Neural progenitor cell (in vitro differentiated cells): ENCODE measurements around the gene FAAP100. TPM values are rescaled to one million over a fixed set of nuclear protein-coding genes. Genes with fewer than 3 reads are reported as not detected.

Experiments used
- DNase-seq: peaks from one replicate; pipeline ENCODE4 v3.0.0-alpha.2; 2016; ENCODE audit warnings: low spot score
- H2AFZ ChIP-seq: fragments of 200-600 bp; sonication (generic); replicated peaks from 2 replicates; pipeline ENCODE4 v1.6.1; 2016; ENCODE audit warnings: antibody characterized with exemption
- H3F3A ChIP-seq: fragments of 200-600 bp; sonication (generic); 2 replicates; pipeline ENCODE4 v1.6.1; 2016; ENCODE audit warnings: antibody characterized with exemption, low read depth
- H3K27ac ChIP-seq: fragments of 200-600 bp; sonication (generic); 2 replicates; pipeline ENCODE4 v1.5.1; 2016; ENCODE audit warnings: mild to moderate bottlenecking
- H3K27me3 ChIP-seq: fragments of 200-600 bp; sonication (generic); 2 replicates; pipeline ENCODE4 v1.6.1; 2016; ENCODE audit warnings: mild to moderate bottlenecking, moderate library complexity
- H3K36me3 ChIP-seq: fragments of 200-600 bp; sonication (generic); 2 replicates; pipeline ENCODE4 v1.5.1; 2016
- H3K4me1 ChIP-seq: fragments of 200-600 bp; sonication (generic); 2 replicates; pipeline ENCODE4 v1.6.1; 2016; ENCODE audit warnings: mixed run types
- H3K4me2 ChIP-seq: fragments of 200-600 bp; sonication (generic); 2 replicates; pipeline ENCODE4 v1.6.1; 2016
- H3K4me3 ChIP-seq: fragments of 200-600 bp; sonication (generic); 2 replicates; pipeline ENCODE4 v1.5.1; 2016
- H3K79me2 ChIP-seq: fragments of 200-600 bp; sonication (generic); 2 replicates; pipeline ENCODE4 v1.6.1; 2016; ENCODE audit warnings: low read depth
- H3K9ac ChIP-seq: fragments of 200-600 bp; sonication (generic); 2 replicates; pipeline ENCODE4 v1.6.1; 2016
- H3K9me3 ChIP-seq: fragments of 200-600 bp; sonication (generic); 2 replicates; pipeline ENCODE4 v1.5.1; 2016; ENCODE audit warnings: low read depth
- H4K20me1 ChIP-seq: fragments of 200-600 bp; sonication (generic); 2 replicates; pipeline ENCODE4 v1.6.1; 2016; ENCODE audit warnings: low read depth
- H3K27ac Mint-ChIP-seq: 3 replicates; pipeline ENCODE4 v1.8.0; 2021; ENCODE audit warnings: mixed read lengths
- H3K27me3 Mint-ChIP-seq: 2 replicates; pipeline ENCODE4 v1.8.0; 2022; ENCODE audit warnings: low read depth, mild to moderate bottlenecking, inconsistent platforms, moderate library complexity, mixed read lengths; ENCODE audit not compliant: insufficient read depth
- H3K36me3 Mint-ChIP-seq: 3 replicates; pipeline ENCODE4 v1.8.0; 2021; ENCODE audit warnings: mixed read lengths
- H3K4me1 Mint-ChIP-seq: 3 replicates; pipeline ENCODE4 v1.8.0; 2021; ENCODE audit warnings: mixed read lengths
- H3K4me3 Mint-ChIP-seq: 3 replicates; pipeline ENCODE4 v1.8.0; 2021; ENCODE audit warnings: mild to moderate bottlenecking, moderate library complexity, mixed read lengths
- H3K9me3 Mint-ChIP-seq: 3 replicates; pipeline ENCODE4 v1.8.0; 2020; ENCODE audit warnings: mixed read lengths
- CTCF ChIP-seq: fragments of 200-600 bp; sonication (generic); IDR thresholded peaks from 2 replicates; pipeline ENCODE4 v1.5.1; 2017; ENCODE audit warnings: antibody characterized with exemption, mild to moderate bottlenecking
- EZH2 ChIP-seq: fragments of 200-600 bp; sonication (generic); IDR thresholded peaks from 2 replicates; pipeline ENCODE4 v1.6.1; 2017; ENCODE audit warnings: antibody characterized with exemption, mild to moderate bottlenecking, moderate library complexity
- EZH2phosphoT487 ChIP-seq: fragments of 200-600 bp; sonication (generic); IDR thresholded peaks from 2 replicates; pipeline ENCODE4 v1.6.1; 2017; ENCODE audit warnings: antibody characterized with exemption
- total RNA-seq: library from RNA; depleted of rRNA; stranded (reverse); fragments of >200 nt; gene quantifications from 2 replicates; pipeline ENCODE4 v1.2.3, GENCODE V29; 2015; ENCODE audit warnings: low replicate concordance

The FAAP100 gene
- total RNA-seq, 1 donor from 2014 or later: 9.7 TPM

GRCh38 chr17:81544281-81544974, 7.7 kb downstream of the FAAP100 start:
- H3K36me3 ChIP-seq: no peaks in the 10 kb centered on the region
- no peak for DNase-seq
- Mint-ChIP-seq H3K4me1 (peaks cover 3% of the 10 kb centered on the region), H3K36me3 (peaks cover 12% of the 10 kb centered on the region), H3K27me3 (no peaks in the 10 kb centered on the region), H3K27ac (no peak overlapping the region), H3K9me3 (no peaks in the 10 kb centered on the region), H3K4me3 (no peak overlapping the region)
- no peaks in the 10 kb centered on the region for H3K79me2 ChIP-seq
- no peak for TF ChIP-seq CTCF
- TF ChIP-seq EZH2: no peak
- TF ChIP-seq EZH2phosphoT487: no peak
- H3K4me1 ChIP-seq: no peaks in the 10 kb centered on the region
- no peaks in the 10 kb centered on the region for H3K9me3 ChIP-seq
- H2AFZ ChIP-seq: no peak overlapping the region
- H3K27me3 ChIP-seq: no peaks in the 10 kb centered on the region
- no peak overlapping the region for H3K9ac ChIP-seq
- no peak overlapping the region for H3K4me2 ChIP-seq
- no peak overlapping the region for H3K4me3 ChIP-seq
- no peaks in the 10 kb centered on the region for H3F3A ChIP-seq
- H4K20me1 ChIP-seq: no peaks in the 10 kb centered on the region
- H3K27ac ChIP-seq: no peak overlapping the region

- H3K36me3 ChIP-seq: no peaks in the 10 kb centered on the region
- peaks cover 7% of the 10 kb centered on the region for H3K36me3 Mint-ChIP-seq
- DNase-seq: no peak
- no peak overlapping the region for H3K27ac ChIP-seq
- TF ChIP-seq CTCF (no peak), EZH2 (no peak), EZH2phosphoT487 (no peak)
- no peaks in the 10 kb centered on the region for H3K4me1 Mint-ChIP-seq
- no peak overlapping the region for H3K4me3 Mint-ChIP-seq
- no peaks in the 10 kb centered on the region for H3K4me1 ChIP-seq
- no peak overlapping the region for H3K27ac Mint-ChIP-seq
- no peak overlapping the region for H2AFZ ChIP-seq
- H3K9me3 ChIP-seq: no peaks in the 10 kb centered on the region
- H3K9me3 Mint-ChIP-seq: no peaks in the 10 kb centered on the region
- no peak overlapping the region for H3K9ac ChIP-seq
- H4K20me1 ChIP-seq: peaks cover 3% of the 10 kb centered on the region
- H3K4me3 ChIP-seq: no peak overlapping the region
- H3K79me2 ChIP-seq: no peaks in the 10 kb centered on the region
- H3K27me3 ChIP-seq: no peaks in the 10 kb centered on the region
- H3K4me2 ChIP-seq: no peak overlapping the region
- no peaks in the 10 kb centered on the region for H3F3A ChIP-seq
- no peaks in the 10 kb centered on the region for H3K27me3 Mint-ChIP-seq
These were observed 8.4 kb downstream of the FAAP100 start for GRCh38 chr17:81543756-81544155.

DNA sequence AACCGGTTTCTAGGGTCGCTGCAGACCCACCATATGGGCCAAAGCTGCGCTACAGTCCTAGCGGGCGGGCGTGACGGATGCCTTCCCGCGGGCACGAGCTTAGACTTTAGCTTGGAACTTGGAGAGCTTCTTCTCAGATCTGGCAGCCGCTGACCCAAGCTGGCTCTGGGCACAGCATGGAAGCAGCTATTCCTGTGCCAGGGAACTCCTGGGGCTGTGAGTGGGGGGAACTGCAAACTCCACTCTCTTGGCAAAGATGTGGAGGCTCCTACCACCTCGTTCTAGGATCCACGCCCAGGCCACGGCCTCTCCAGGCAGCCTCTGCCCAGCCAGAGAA, 8.8 kb downstream of the FAAP100 start:
- Histone ChIP-seq H3K4me3 (no peak overlapping the region), H3F3A (no peaks in the 10 kb centered on the region), H3K27ac (no peak overlapping the region), H3K9me3 (no peaks in the 10 kb centered on the region), H3K36me3 (no peaks in the 10 kb centered on the region), H3K79me2 (no peaks in the 10 kb centered on the region), H3K27me3 (no peaks in the 10 kb centered on the region), H3K4me1 (no peaks in the 10 kb centered on the region), H3K4me2 (no peak overlapping the region), H4K20me1 (peaks cover 3% of the 10 kb centered on the region), H2AFZ (no peak overlapping the region), H3K9ac (no peak overlapping the region)
- no peak for DNase-seq
- H3K4me3 Mint-ChIP-seq: no peak overlapping the region
- TF ChIP-seq EZH2phosphoT487 (no peak), CTCF (no peak), EZH2 (no peak)
- no peaks in the 10 kb centered on the region for H3K27me3 Mint-ChIP-seq
- no peaks in the 10 kb centered on the region for H3K4me1 Mint-ChIP-seq
- H3K9me3 Mint-ChIP-seq: no peaks in the 10 kb centered on the region
- H3K36me3 Mint-ChIP-seq: peaks cover 7% of the 10 kb centered on the region
- H3K27ac Mint-ChIP-seq: no peak overlapping the region
